NCI-H1694 (cell line): Measurements from ENCODE around the gene VAV2.
"Not testable (repeated sequence)": the region's sequence is repeated elsewhere in the genome, so short reads cannot be mapped to it uniquely, and the experiment has no call there.

Experiments
- DNase-seq: peaks from one replicate; lab custom pipeline; 2025; lab: John Stamatoyannopoulos, UW

VAV2 gene

GRCh38 chr9:133916159-133916541 is 76.0 kb downstream of the VAV2 start:
- no peak for DNase-seq

DNA sequence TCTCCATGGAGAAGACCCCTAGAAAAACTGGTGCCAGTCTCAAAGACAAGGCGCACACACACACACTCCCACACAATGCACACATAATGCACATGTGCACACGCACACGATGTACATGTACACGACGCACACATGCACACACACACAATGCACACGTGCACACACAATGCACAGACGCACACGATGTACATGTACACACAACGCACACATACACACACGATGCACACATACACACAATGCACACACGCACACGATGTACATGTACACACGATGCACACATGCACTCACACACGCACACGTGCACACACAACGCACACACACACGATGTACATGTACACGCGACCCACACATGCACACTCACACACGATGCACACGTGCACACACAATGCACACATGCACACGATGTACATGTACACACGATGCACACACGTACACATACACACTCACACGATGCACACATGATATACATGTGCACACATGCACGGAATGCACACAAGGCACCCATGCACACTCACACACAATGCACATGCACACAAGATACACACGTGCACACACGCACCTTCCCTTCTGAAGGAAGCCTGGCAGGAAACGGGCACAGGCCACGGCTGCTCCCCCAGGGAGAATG is 76.5 kb downstream of the VAV2 start:
- no peak for DNase-seq

GRCh38 chr9:133914442-133915342 is 77.4 kb downstream of the VAV2 start:
- DNase-seq, result no peak

- no peak for DNase-seq
Observed at GRCh38 chr9:133913571-133914369, 78.4 kb downstream of the VAV2 start.

DNA sequence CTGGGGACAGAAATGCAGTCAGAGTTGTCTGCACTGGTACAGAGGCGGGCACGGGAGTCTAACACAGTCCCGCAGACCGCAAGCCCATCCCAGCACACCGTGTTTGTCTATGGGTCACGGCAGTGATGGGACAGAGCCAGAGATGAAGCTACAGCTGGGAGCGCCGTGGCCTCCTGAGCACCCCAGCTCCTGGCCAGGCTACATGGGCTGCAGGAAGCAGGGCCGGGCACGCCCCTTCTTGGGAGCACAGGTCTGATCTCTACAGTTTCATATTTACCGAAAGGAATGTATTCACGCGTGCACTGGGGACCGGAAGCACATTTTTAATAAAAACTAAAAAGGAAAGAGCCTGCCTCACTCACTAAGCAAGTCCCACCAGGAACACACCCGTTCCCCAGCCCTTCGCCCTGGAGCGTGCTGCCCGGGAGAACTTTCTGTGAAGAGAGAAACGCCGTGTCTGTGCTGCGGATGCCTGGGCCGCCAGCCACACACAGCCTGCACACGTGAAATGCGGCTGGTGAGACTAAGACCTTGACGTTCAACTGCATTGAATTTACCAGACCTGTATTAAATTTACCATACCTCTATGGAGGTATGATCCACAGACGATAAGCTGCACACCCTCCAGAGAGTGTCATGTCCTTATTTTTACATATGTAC is 81.1 kb downstream of the VAV2 start:
- DNase-seq, result no peak

DNA sequence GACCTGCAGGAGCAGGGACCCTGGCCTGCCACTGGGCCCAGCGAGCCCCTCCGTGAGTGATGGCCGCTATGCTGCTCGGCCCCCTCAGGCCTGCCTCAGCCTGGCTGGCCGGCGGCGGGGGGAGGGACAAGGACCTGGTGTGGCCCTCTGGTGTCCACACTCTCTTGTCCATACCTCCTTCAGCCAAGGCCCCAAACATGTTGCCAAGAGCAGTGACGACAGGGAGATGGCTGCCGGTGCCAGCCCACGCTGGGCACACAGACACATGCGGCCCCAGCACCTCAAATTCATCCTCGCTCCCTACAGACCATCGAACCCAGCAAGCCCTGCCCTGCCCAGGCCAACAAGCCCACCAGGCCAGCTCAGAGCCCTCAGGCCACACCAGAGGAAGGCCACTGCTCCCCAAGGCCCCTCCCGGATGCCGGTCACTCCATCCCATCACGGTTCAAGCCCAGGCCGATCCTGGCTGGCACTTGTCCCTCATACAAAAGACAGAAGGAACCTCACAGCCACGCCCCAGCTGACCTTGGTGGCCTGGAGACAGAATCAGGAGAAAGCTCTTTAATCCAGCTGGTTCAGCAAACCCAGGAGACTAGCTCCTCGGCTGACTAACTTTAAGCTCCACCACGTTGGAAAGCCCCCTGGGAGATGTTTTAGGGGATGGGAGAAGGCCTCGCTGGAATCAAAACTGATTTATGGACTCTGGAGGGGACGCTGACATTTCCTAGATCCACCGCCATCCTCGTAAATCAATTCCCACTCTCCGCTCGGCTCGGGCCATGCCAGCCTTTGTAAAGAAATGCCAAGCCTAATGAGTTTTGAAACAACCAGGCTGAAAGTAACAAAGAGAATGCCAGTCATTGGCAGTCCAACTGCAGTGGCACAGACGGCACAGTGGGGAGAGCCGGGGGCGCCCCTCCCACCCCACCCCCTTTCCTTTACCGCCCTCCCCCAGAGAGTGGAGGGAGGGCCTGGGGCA is 84.9 kb downstream of the VAV2 start:
- no peak for DNase-seq

GRCh38 chr9:133906218-133906617 is 85.9 kb downstream of the VAV2 start:
- DNase-seq, result no peak

DNA sequence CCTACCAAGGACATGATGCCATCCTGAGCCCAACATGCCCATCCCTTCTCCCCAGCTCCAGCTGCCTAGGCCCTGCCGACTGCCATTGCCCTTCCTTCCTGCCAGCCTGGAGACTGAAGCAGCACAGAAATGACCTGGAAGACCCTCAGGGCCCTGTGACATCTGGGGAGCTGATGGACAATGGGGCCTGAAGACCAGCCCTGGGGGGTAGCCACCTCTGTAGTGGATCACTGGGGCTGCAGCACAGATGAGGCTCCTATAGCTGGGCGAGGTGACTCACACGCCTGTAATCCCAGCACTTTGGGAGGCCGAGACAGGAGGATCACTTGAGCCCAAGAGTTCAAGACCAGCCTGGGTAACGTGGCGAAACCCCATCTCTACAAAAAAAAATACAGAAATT is 86.6 kb downstream of the VAV2 start:
- no peak for DNase-seq

GRCh38 chr9:133904346-133905090 is 87.6 kb downstream of the VAV2 start:
- no peak for DNase-seq

DNA sequence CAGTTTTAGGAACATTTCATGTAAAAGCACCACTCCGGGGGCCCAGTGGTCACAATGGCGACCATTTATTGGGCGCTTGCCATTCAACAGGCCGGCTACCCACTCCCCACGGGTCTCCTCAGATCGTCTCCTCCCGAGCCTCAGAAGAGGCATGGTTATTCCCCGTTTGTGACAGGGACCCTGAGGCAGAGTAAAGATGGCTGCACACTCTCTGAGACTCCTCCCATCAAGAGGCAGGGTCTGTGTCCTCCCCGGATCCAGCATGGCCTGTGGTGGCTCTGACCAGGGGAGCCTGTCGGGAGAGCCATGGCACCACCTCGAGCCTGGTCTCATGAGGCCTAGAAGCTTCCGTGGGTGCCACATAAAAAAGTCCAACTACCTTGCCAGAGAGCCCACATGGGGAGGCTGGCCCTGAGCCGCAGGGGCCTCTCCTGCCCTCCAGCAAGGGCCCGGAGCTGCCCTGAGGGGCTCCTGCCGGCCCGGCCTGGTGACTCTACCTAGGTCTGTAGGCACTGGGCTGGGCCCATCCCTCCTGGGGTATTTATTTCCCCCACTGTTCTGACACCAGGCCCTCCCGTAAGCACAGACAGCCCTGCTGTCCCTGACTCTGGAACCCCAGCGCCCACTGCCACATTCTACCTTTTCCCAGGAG is 90.8 kb downstream of the VAV2 start:
- DNase-seq, result no peak

GRCh38 chr9:133897675-133898074 is 94.4 kb downstream of the VAV2 start:
- no peak for DNase-seq

- DNase-seq, result not testable (repeated sequence)
Observed at GRCh38 chr9:133896007-133896406, 96.1 kb downstream of the VAV2 start.

- no peak for DNase-seq
Observed at GRCh38 chr9:133895335-133895734, 96.8 kb downstream of the VAV2 start.

- DNase-seq, result no peak
Observed at GRCh38 chr9:133894377-133895321, 97.5 kb downstream of the VAV2 start.

- no peak for DNase-seq
Observed at GRCh38 chr9:133893191-133893994, 98.7 kb downstream of the VAV2 start.

GRCh38 chr9:133892193-133892920 is 99.8 kb downstream of the VAV2 start:
- no peak for DNase-seq

DNA sequence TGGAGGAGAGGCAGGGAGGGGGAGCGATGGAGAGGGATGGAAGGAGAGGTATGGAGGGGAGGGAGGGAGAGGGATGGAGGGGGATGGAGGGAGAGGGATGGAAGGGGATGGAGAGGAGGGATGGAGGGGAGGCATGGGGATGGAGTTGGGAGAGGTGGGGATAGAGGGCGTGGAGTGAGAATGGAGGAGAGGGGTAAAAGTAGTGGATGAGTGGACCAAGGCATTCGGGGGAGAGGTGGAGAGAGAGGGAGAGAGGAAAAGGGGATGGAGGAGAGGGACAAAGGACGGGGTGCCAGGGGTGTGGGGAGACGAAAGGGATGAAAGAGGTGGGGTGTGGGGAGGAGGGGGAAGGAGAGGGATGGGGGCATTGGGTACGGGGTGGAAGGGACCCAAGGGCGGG is 100.4 kb downstream of the VAV2 start:
- no peak for DNase-seq
